HG02840 (cell line): ENCODE results near the gene ERC1.

ENCODE experiments used
- ATAC-seq: cut with Tn5 transposase; IDR thresholded peaks from one replicate; pipeline ENCODE4 v1.9.1; 2021; ENCODE audit warnings: mild to moderate bottlenecking, moderate library complexity, moderate number of reproducible peaks; ENCODE audit not compliant: unreplicated experiment, low FRiP score

The ERC1 gene

GRCh38 chr12:1369460-1369859 is 378.4 kb downstream of the ERC1 start:
- no peak for ATAC-seq

- no peak for ATAC-seq
Observed at GRCh38 chr12:1369938-1370500, 379.0 kb downstream of the ERC1 start.

- ATAC-seq = no peak
Observed at GRCh38 chr12:1373901-1374735, 383.1 kb downstream of the ERC1 start.

- no peak for ATAC-seq
Observed at GRCh38 chr12:1375323-1375722, 384.3 kb downstream of the ERC1 start.

GRCh38 chr12:1377117-1377516 is 386.1 kb downstream of the ERC1 start:
- no peak for ATAC-seq

- ATAC-seq = no peak
Observed at GRCh38 chr12:1377681-1378080, 386.7 kb downstream of the ERC1 start.

- ATAC-seq = no peak
Observed at GRCh38 chr12:1380171-1380851, 389.3 kb downstream of the ERC1 start.

- no peak for ATAC-seq
Observed at GRCh38 chr12:1382151-1382550, 391.1 kb downstream of the ERC1 start.

GRCh38 chr12:1382826-1383225 is 391.8 kb downstream of the ERC1 start:
- ATAC-seq = no peak

GRCh38 chr12:1383758-1384157 is 392.7 kb downstream of the ERC1 start:
- no peak for ATAC-seq

GRCh38 chr12:1384910-1385309 is 393.9 kb downstream of the ERC1 start:
- no peak for ATAC-seq

- ATAC-seq = no peak
Observed at GRCh38 chr12:1391722-1392121, 400.7 kb downstream of the ERC1 start.

GRCh38 chr12:1395421-1395955 is 404.5 kb downstream of the ERC1 start:
- ATAC-seq = no peak

- no peak for ATAC-seq
Observed at GRCh38 chr12:1398673-1399072, 407.6 kb downstream of the ERC1 start.

- ATAC-seq = no peak
Observed at GRCh38 chr12:1401891-1402290, 410.9 kb downstream of the ERC1 start.

GRCh38 chr12:1403417-1403816 is 412.4 kb downstream of the ERC1 start:
- ATAC-seq = no peak

- no peak for ATAC-seq
Observed at GRCh38 chr12:1405619-1406018, 414.6 kb downstream of the ERC1 start.

- no peak for ATAC-seq
Observed at GRCh38 chr12:1410794-1411193, 419.8 kb downstream of the ERC1 start.

GRCh38 chr12:1413930-1414329 is 422.9 kb downstream of the ERC1 start:
- ATAC-seq = no peak

GRCh38 chr12:1418144-1418543 is 427.1 kb downstream of the ERC1 start:
- no peak for ATAC-seq

- no peak for ATAC-seq
Observed at GRCh38 chr12:1419849-1420371, 428.9 kb downstream of the ERC1 start.
